HG03045 (cell line): ENCODE data around the gene CILP.
A peak's percentile ranks its signal among the peaks of the same experiment; 100 is the strongest.
"Not testable (repeated sequence)": the region's sequence is repeated elsewhere in the genome, so short reads cannot be mapped to it uniquely, and the experiment has no call there.

ENCODE experiments used
- ATAC-seq: cut with Tn5 transposase; IDR thresholded peaks from one replicate; pipeline ENCODE4 v1.9.1; 2021; ENCODE audit warnings: mild to moderate bottlenecking, moderate library complexity; ENCODE audit not compliant: unreplicated experiment

CILP gene

DNA sequence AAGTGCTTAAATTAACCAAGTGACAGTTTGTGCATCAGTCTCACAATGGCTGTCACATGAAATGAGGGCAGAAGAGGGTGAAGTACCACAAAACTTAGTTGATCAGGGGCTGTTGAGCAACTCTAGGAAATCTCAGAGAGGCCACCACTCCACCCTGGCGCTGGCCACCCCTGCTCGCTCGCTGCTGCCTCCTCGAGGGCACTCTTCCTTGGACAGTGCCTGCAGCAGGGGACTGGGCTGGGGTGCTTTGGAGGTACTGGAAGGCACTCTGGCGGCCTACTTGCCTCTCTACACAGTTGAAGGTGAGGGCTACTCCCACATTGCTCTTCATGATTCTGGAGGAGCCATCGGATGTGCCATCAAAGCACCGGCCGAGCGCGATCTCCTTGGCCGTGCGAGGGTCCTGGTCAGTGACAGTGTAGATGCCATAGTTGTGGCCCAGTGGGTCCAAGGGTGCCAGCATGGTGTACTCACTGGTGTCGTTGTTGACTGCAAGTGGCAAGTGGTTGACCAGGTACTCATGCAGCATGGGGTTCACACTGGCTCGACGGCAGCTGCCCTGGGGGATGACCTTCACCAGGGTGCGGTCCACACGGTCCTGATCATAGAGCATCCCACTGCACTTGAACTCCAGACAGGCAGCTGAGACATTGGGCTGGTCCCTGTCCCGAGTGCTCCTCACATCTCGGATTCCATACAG lies 14.5 kb downstream of the CILP start:
- ATAC-seq = no peak

DNA sequence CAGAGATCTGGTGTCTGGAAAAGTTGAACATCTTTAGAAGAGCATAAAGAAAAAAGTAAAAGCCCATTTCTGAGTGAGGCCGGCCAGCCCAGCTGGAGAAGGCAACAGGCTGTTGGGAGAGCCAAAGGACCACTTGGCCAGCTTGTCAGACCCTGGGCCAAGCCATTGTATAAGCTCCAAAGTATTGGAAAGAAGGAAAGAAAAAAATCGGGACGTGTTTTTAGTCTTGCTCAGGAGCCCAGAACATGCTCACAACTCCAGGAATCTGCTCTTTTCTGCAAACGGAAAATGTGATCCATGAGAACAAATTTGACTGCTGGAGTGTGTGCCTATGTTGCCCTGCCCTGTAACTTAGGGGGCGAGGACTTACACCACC lies 15.7 kb downstream of the CILP start:
- no peak for ATAC-seq

DNA sequence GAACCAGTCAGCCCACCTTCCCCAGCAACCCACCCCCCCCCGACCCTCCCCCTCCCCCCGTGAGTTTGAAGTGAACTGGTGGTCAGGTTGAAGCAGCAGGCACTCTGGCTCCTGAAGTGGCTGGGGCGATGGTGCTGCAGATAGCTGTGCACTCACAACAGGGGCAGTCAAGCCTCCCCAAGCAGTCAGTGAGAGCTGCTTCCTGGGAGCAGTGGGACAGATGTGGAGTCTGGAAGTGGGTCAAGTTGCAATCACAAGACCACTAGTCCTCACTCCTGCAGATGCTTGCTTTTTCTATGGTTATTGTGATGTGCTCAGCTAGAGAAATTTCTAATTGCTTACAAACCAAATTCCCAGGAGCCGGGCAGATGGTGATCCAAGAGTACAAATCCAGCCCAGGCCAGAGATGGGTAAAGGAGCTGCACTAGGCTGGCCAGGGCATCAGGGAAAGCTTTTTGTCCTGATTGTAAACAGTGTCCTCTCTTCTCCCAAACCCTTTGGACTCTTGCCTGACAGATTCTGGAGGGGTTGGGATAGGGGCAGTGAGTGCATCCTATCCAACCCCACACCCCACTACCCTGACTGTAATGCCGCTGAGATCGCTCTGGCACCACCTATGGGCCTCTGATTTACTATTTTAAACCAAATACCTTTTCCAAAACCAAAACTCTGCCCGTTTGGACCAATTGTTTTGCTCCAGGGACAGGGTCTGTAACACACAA lies 16.3 kb downstream of the CILP start:
- no peak for ATAC-seq

DNA sequence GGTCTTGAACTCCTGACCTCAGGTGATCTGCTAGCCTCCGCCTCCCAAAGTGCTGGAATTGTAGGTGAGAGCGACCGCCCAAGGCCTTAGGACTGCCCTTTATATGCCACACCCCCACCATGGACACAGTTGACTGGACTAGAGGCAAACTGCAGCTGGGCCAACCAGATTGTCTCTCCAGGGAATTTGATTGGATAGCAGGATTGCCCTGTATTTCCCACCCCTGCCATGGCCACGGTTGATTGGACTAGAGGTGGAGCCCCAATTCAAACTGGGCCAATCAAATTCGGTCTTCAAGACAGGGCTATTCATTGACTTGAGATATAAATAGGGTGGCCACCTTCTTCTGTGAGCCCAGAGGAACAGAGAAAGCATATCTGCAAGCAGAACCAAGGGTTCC lies 19.3 kb downstream of the CILP start:
- ATAC-seq = no peak

DNA sequence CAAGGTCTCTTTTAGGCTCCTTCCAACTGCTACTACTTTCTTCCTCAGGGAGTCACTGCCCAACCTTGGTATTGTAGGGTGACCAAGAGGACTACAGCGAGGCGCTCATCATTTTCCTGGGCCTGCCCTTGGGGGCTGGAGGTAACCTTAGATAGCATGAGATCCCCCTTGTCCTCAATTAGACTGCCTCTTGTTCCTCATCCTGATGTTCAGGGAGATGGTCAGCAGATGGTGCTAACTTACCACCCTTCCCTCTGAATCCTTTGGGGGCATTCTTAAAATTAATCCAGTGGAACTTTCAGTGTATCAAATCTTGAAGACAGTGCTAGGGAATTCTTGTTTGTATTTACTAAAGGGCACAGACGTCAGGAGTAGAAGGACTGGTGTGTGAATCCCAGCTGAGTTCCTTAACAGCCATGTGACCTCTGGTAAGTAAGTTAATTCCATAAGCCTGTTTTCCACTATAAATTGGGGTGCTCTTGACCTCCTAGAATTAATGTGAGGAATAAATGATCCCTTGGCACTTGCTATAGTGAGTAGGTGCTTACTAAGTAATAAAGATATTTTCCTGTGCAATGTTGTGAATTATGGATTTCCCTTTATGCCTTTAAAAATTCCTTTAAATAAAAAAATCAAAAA lies 22.1 kb downstream of the CILP start:
- ATAC-seq = no peak

DNA sequence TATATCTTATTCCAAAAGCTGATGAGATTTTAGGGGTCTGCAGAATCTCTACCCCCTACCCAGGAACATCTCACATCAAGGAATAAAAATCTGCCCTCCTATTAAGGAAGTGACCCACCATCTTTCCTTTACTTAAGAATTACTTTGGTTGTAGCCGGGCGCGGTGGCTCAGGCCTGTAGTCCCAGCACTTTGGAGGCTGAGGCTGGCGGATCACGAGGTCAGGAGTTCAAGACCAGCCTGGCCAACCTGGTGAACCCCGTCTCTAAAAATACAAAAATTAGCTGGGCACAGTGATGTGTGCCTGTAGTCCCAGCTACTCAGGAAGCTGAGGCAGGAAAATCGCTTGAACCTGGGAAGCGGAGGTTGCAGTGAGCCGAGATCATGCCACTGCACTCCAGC lies 22.8 kb downstream of the CILP start:
- not testable (repeated sequence) for ATAC-seq

DNA sequence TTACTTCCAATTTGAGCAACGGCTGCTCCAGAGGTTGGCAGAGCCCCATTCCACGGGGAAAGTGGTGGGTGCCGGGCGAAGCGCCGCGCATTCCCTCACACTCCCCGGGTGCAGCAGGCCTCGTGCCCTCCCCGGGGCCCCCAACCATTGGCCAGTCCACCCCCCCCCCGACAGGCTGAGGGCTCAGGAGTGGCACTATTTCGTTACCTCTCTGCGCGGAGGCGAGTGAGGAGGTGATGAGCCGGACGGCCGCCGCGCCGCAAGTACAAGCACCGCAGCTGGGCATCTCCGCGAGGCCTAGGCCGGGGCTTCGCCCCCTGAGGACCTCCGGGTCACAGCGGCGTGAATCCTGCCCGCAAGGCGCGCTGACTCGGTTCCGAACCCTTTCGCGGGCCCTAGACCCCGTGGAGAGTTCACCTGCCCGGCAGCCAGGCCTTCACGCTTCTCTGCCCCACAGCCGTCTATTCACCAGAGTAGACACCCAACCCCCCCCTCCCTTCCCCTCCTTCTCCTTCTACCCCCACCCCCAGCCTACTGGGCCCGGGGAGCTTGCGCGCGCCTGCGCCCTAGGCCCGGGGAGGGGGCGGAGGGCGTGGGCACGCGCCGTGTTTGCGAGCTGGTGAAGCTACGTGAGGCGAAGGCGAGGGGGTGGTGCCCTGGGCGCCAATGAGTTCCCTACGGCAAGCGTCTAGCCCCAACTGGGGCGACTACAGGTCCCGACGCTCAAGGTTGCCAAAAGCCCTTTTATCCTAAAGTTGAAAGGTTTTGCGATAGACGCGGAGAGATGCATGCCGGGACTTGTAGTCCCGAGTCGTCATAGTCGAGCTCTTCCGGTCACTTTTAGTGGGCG lies 26.2 kb downstream of the CILP start, which contains the start of gene CLPX:
Gene CLPX (minus strand): TSS at position 475 of the 850 bp plus-strand sequence. CDS start 189 bp downstream, at position 286.
- peak; percentile 81 for ATAC-seq

DNA sequence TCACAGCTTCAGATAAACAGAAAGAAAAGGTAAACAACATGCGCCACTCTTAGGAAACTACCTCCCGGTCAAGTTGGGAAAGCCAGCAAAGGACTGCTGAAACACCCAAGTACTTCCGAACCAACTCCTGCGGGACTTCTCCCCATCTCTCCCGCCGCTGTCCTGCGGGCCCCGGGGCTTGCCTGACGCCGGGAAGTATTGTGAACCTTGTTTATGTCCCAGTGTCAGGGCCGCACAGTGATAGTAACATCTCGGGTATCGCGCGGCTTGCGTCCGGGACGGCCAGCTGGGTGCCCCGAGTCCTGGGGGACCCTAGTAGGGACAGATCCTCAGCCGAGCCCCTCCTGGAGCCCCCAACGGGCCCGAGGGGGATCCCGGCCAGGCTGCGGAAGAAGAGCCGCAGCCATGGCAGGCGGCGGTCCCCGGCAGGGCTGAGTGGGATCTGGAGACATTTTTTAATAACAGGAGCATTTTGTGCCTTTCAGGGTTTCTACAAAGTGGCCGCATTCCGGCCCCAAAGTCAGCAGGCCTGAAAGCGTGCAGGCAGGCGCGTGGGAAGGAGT lies 26.9 kb downstream of the CILP start:
- ATAC-seq = peak; percentile 32

DNA sequence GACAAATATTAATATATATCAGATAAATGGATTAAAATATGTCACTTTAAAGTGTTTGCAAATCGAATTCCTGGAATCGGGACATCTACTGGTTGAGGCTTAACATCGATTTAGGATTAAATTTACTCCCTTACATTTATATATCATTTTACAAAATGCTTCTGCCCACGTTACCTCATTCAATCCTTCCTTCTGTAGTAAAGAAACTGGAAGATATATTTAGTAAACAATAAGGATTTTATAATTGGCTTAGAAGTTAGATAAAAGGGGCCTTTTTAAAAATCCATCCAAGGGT lies 27.5 kb downstream of the CILP start:
- ATAC-seq = no peak

DNA sequence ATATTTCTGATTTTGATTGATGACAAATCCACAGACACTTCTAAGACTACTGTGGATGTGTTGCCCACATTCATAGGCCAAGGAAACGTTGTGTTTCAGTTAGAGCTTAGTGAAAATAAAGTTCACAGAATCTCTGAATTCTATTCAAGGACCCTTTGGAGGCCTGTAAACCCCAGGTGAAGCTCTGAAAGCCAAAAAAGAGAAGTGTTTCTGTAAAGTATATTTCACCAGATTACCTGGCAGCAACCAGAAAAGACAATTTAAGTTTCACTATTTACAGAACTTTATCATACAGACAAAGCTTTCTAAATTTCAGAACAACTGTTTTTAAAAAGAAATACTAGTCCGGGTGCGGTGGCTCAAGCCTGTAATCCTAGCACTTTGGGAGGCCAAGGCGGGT lies 28.7 kb downstream of the CILP start:
- ATAC-seq = no peak

DNA sequence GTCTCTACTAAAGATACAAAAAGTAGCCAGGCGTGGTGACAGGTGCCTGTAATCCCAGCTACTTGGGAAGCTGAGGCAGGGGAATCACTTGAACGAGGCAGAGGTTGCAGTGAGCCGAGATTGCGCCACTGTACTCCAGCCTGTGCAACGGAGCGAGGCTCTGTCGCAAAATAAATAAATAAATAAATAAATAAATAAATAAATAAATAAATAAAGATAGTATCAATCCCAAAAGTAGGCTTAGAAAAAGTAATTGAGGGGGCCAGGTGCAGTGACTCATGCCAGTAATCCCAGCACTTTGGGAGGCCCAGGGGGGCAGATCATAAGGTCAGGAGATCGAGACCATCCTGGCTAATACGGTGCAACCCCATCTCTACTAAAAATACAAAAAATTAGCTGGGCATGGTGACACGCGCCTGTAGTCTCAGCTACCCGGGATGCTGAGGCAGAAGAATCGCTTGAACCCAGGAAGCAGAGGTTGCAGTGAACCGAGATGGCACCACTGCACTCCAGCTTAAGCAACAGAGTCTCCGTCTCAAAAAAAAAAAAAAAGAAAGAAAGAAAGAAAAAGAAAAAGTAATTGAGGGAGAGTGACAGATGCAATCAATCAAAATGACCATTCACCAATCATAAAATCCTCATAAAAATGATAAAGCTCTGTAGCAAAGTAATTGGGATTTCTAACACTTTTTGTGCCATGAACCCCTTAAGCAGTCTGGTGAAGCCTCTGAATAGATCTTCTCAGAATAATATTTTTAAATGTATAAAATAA lies 29.5 kb downstream of the CILP start:
- ATAC-seq = not testable (repeated sequence)

DNA sequence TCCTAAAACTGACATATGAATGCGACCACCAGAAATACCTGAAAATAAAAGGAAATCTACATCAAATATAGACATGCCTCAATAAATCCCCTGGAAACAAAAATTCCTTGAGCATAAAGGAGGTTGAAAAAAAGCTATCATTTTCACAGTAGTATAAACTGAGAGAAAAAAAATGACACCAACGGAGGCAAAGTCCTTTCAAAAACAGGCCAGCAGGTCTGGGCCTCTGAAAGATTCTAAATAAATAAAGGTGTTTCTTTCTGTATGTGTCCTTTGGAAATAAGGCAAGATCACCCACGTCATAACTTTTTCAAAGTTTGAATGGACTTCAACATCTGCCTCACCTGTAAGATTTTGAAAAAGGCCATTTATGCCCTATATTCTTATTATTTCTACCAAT lies 31.1 kb downstream of the CILP start:
- ATAC-seq = no peak

DNA sequence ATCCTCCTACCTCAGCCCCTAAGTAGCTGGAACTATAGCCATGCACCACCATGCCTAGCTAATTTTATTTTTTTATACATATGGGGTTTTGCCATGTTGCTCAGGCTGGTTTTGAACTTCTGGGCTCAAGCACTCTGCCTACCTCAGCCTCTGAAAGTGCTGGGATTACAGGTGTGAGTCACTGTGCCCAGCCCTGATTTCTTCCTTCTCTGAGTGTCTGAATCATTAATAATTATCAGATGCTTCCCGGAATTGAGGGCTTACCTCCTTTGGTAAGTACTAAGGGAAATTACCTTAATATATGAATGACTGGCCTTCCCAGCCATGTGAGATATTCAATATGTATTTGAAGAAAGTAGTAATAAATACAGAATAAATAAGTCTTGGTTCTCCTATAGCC lies 33.4 kb downstream of the CILP start:
- ATAC-seq = no peak

DNA sequence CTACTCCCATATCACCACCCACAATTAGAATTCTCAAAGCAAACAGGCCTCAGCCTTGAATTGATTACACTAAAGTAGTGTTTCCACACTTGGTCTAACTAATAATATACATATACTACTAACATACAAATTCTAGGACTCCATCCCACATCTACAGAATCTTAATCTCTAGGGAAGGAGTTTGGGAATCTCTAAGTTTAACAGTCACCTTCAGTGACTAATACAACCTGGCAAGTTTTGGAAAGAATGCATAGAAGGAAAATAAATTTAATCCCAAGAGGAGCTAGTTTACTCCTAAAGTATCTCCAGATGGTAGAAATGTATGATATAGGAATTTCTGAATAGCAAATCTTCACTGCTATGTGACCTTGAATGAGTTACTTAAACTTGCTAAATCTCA lies 35.2 kb downstream of the CILP start:
- no peak for ATAC-seq

DNA sequence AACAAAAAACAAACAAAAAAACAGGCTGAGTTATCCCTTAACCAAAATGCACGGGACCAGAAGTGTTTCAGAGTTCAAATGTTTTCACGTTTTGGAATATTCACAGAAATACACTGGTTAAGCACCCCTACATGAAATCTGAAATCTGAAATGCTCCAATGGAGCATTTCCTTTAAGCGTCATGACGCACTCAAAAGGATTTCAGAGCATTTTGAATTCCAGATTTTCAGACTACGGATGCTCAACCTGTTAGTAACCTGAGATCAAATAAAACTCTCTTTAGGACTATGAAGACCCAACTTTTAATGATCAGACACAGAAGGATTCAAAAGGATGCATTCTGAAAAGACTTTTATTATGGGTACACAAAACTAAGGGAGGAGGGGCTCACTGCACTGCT lies 35.8 kb downstream of the CILP start:
- ATAC-seq = no peak

DNA sequence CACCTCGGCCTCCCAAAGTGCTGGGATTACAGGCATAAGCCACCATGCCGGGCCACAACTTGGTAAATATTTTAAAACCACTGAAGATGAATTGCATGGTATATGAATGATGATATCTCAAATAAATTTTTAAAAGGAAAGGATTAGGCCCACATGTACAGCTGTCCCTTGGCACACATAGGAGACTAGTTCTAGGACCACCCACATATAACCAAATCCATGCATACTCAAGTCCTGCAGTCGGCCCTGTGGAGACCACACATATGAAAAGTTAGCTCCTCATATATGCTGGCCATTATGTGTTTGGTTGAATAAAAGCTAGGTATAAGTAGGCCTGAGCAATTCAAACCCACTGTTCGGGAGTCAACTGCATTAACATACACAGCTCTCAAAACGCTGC lies 36.8 kb downstream of the CILP start:
- ATAC-seq = no peak

DNA sequence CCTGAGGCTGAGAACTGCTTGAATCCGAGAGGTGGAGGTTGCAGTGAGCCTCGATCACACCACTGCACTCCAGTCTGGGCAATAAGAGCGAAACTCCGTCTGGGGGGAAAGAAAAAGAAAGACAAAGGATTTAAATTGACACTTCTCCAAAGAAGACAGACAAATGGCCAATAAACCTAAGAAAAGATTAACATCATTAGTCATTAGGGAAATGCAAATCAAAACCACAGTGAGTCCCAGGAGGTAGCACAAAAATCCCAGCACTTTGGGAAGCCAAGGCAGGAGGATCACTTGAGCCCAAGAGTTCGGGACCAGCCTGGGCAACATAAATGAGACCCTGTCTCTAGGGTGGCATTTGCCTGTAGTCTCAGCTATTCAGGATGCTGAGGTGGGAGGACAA lies 38.7 kb downstream of the CILP start:
- no peak for ATAC-seq

DNA sequence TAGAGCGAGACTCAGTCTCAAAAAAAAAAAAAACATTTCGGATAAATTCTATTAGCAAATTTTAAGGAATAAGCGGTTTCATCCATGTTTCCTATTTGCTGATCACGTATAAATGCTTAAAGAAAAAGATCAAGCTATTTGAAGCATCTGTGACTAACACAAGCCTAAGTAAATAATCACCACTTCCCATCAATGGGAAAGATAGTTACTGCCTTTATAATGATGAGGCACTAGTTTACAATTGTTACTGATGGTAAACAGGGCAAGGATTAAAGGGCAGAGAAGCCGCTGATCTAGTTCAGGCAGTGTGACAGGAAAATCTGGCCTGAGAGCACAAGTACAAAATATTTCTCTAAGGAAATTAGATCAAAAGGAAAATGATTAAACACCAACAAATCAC lies 39.8 kb downstream of the CILP start:
- no peak for ATAC-seq

DNA sequence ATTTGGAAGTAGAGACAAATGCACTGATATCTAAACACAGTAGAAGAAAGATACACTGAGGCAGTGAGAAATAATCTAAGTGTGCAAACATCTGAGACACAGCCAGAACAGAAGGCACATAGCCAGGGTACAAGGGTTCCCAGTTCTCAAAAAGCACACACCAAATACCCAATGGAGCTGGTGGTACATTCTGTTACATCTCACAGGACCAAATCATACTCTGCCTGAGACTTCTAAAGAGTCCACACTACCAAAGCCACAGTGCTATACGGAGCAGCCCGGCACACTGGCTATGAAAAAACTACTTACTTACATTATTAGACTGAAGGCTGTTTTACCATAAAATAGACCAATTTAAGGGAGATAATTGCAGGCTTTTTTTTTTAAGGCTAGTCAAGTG lies 45.4 kb downstream of the CILP start:
- no peak for ATAC-seq

DNA sequence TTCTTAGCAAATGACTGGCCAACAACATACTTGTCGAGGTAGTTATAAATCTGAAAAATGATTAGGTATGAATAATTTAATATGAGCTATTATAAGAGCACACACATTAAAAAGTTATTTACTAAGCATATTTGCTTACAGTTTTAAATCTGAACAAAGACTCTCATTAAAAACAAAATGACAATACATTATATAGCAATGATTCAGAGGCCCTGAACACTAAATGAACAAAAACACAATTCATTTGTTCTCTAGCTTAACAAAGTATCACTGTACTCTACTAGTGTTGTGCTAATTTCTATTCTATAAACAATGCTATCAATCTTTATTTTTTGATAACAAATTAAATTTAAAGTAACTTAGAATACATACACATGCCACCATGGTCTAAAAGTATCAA lies 47.1 kb downstream of the CILP start:
- ATAC-seq = no peak
